Measurements from ENCODE around the gene SBF2.

DNA sequence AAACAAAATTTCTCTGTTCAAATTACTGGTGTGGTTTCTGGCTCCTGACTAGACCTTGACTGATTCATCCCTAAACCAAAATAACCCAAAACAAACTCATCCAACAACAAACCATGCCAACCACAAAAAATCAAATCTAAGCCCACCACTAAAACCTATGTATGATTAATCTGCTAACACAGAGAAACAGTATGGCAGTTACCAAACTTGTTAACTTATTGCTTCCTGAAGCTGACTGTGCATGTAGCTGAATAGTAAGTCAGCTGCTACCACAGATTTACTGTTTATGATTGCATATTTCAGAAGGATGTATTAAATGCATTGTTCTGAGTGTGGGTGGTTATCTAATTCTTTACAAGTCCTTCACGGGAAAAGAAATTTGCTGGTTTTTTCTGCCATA is 399.0 kb downstream of the SBF2 start:
- TF ChIP-seq, protein P1, sequence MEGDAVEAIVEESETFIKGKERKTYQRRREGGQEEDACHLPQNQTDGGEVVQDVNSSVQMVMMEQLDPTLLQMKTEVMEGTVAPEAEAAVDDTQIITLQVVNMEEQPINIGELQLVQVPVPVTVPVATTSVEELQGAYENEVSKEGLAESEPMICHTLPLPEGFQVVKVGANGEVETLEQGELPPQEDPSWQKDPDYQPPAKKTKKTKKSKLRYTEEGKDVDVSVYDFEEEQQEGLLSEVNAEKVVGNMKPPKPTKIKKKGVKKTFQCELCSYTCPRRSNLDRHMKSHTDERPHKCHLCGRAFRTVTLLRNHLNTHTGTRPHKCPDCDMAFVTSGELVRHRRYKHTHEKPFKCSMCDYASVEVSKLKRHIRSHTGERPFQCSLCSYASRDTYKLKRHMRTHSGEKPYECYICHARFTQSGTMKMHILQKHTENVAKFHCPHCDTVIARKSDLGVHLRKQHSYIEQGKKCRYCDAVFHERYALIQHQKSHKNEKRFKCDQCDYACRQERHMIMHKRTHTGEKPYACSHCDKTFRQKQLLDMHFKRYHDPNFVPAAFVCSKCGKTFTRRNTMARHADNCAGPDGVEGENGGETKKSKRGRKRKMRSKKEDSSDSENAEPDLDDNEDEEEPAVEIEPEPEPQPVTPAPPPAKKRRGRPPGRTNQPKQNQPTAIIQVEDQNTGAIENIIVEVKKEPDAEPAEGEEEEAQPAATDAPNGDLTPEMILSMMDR (optimal IDR thresholded peaks at IDR 0.05 in 1 of 3, IDR thresholded peaks at IDR 0.05 in 1 of 3, conservative IDR thresholded peaks at IDR 0.05 in 1 of 3; ENCODE audit: extremely low read depth in 1 of 3, insufficient read depth in 2 of 3, low read length in 3 of 3): no peak
- TF ChIP-seq EZH2 (IDR thresholded peaks at IDR 0.05; ENCODE audit: low read length): no peak

Measured in keratinocyte (primary cell).